A549 (cell line): ENCODE measurements around the gene PLCB3. TPM values are rescaled to one million over a fixed set of nuclear protein-coding genes. Genes with fewer than 3 reads are reported as not detected.

ENCODE experiments used
- ATAC-seq, 2 experiments: fragments of 200-7000 bp in 1 of 2; fragments of >200 bp in 1 of 2; cut with Nextera tagmentation in 1 of 2; cut with Tn5 transposase in 1 of 2; 3 replicates each; pipeline versions ENCODE4 v1.8.0 to v1.9.1; 2018 to 2020; ENCODE audit warnings: mild to moderate bottlenecking in 1 of 2, moderate library complexity in 1 of 2
- CTCF ChIA-PET: fragments of 300-600 bp; sonication (Branson Sonifier 250); formaldehyde crosslinking; extraction: SDS; loops from one replicate; lab custom pipeline; 2021; ENCODE audit warnings: antibody characterized with exemption, inconsistent platforms; lab: Yijun Ruan, JAX
- POLR2A ChIA-PET: fragments of 350-600 bp; formaldehyde crosslinking; extraction: SDS; loops from one replicate; lab custom pipeline; 2021; ENCODE audit warnings: antibody characterized with exemption, inconsistent platforms; lab: Yijun Ruan, JAX
- DNase-seq, 2 experiments: peaks; one replicate each; pipeline versions ENCODE4 v3.0.0 to v3.0.0-alpha.2; 2011 to 2016; ENCODE audit warnings: low read depth in 1 of 2, low spot score in 1 of 2
- FAIRE-seq: peaks from 2 replicates; lab custom pipeline; 2011; peaks lifted over from hg19 to GRCh38; lab: Jason Lieb, UNC
- H3K27ac ChIP-seq, 2 experiments: fragments of >200 bp; sonication (Bioruptor Twin); formaldehyde crosslinking; 3 replicates each; pipeline ENCODE4 v1.5.1; 2016 to 2017
- H3K4me1 ChIP-seq: fragments of >200 bp; sonication (Bioruptor Twin); formaldehyde crosslinking; 3 replicates; pipeline ENCODE4 v1.6.1; 2016
- H3K4me2 ChIP-seq: fragments of >200 bp; sonication (Bioruptor Twin); formaldehyde crosslinking; 3 replicates; pipeline ENCODE4 v1.6.1; 2016
- H3K4me3 ChIP-seq: fragments of >200 bp; sonication (Bioruptor Twin); formaldehyde crosslinking; 3 replicates; pipeline ENCODE4 v1.5.1; 2016
- H3K9me3 ChIP-seq: fragments of >200 bp; sonication (Bioruptor Twin); formaldehyde crosslinking; 3 replicates; pipeline ENCODE4 v1.6.1; 2016
- CBX8 ChIP-seq: fragments of 200-600 bp; sonication (generic); IDR thresholded peaks from 2 replicates; pipeline ENCODE4 v1.6.1; 2016
- EHMT2 ChIP-seq: fragments of 200-600 bp; sonication (generic); IDR thresholded peaks from 2 replicates; pipeline ENCODE4 v1.6.1; 2016; ENCODE audit warnings: antibody characterized with exemption, low read depth, mild to moderate bottlenecking, moderate library complexity
- EP300 ChIP-seq, 2 experiments: fragments of >200 bp; sonication (Bioruptor Twin); formaldehyde crosslinking; IDR thresholded peaks; 2 replicates in 1 of 2; 3 replicates in 1 of 2; pipeline ENCODE4 v1.6.1; 2016 to 2017
- ESRRA ChIP-seq: fragments of 150-350 bp; IDR thresholded peaks from 2 replicates; pipeline ENCODE4 v1.6.1; 2014; ENCODE audit warnings: mild to moderate bottlenecking, low read length, borderline replicate concordance
- FOSB ChIP-seq: fragments of 250-450 bp; sonication (Bioruptor Pico); IDR thresholded peaks from 2 replicates; pipeline ENCODE4 v1.5.0; 2020; ENCODE audit warnings: mild to moderate bottlenecking, moderate library complexity
- FOSL2 ChIP-seq, 2 experiments: fragments of 450-650 bp in 1 of 2; fragments of >200 bp in 1 of 2; sonication (Bioruptor Twin) in 1 of 2; formaldehyde crosslinking; IDR thresholded peaks; 2 replicates each; pipeline versions ENCODE4 v1.5.0 to v1.6.1; 2016 to 2020; ENCODE audit warnings: mild to moderate bottlenecking in 1 of 2, moderate library complexity in 1 of 2
- GATA3 ChIP-seq: IDR thresholded peaks from 2 replicates; pipeline ENCODE4 v1.6.1; 2012; ENCODE audit warnings: borderline replicate concordance
- HDAC2 ChIP-seq: fragments of 200-600 bp; sonication (generic); IDR thresholded peaks from 2 replicates; pipeline ENCODE4 v1.6.1; 2016
- HEYL ChIP-seq: fragments of 250-450 bp; sonication (Bioruptor Pico); IDR thresholded peaks from 2 replicates; pipeline ENCODE4 v1.8.0; 2021; ENCODE audit warnings: mild to moderate bottlenecking, moderate library complexity
- HOXB5 ChIP-seq: fragments of 250-450 bp; sonication (Bioruptor Pico); IDR thresholded peaks from 2 replicates; pipeline ENCODE4 v1.5.0; 2020; ENCODE audit warnings: mild to moderate bottlenecking, moderate library complexity
- JUN ChIP-seq, 2 experiments: fragments of >200 bp; sonication (Bioruptor Twin); formaldehyde crosslinking; IDR thresholded peaks; 2 replicates in 1 of 2; 3 replicates in 1 of 2; pipeline ENCODE4 v1.6.1; 2016 to 2017
- MAX ChIP-seq: IDR thresholded peaks from 2 replicates; pipeline ENCODE4 v1.6.1; 2012
- PHF8 ChIP-seq: fragments of 200-600 bp; sonication (generic); IDR thresholded peaks from 2 replicates; pipeline ENCODE4 v1.6.1; 2016; ENCODE audit warnings: low read depth, mild to moderate bottlenecking, antibody characterized with exemption, moderate library complexity, borderline replicate concordance
- POLR2A ChIP-seq: IDR thresholded peaks from 2 replicates; pipeline ENCODE4 v1.6.1; 2012; ENCODE audit warnings: mild to moderate bottlenecking, low read length
- RCOR1 ChIP-seq: fragments of 150-350 bp; IDR thresholded peaks from 2 replicates; pipeline ENCODE4 v1.6.1; 2014; ENCODE audit warnings: antibody characterized with exemption, low read length, low read depth
- RNF2 ChIP-seq: fragments of 200-600 bp; sonication (generic); IDR thresholded peaks from 2 replicates; pipeline ENCODE4 v1.6.1; 2016; ENCODE audit warnings: low read depth, mild to moderate bottlenecking, antibody characterized with exemption, moderate library complexity, borderline replicate concordance
- SREBF2 ChIP-seq: fragments of 450-650 bp; IDR thresholded peaks from 2 replicates; pipeline ENCODE4 v1.6.1; 2014; ENCODE audit warnings: mild to moderate bottlenecking, moderate library complexity
- TP53 ChIP-seq: fragments of 250-450 bp; sonication (Bioruptor Pico); IDR thresholded peaks from 2 replicates; pipeline ENCODE4 v1.5.0; 2021; ENCODE audit warnings: mild to moderate bottlenecking, moderate library complexity
- WGBS: methylation state at CpG from one replicate; pipeline ENCODE4 v1.1.6; 2017; ENCODE audit errors: missing lambda C conversion rate; 5-methylcytosine and 5-hydroxymethylcytosine counted together
- polyA plus RNA-seq, 4 experiments: library from polyadenylated mRNA; depleted of rRNA in 3 of 4; stranded (reverse); fragments of >200 nt; fragmentation: RNase III in 1 of 4; extraction: RNeasy Plus Mini Kit Qiagen cat#74134 plus additional on column Dnase treatment in 1 of 4; gene quantifications; 2 replicates in 3 of 4; 3 replicates in 1 of 4; pipeline ENCODE4 v1.2.3, GENCODE V29; 2011 to 2017
- TF ChIP-seq, protein P1 (sequence below): fragments of 250-450 bp; sonication (Bioruptor Pico); IDR thresholded peaks from 2 replicates; pipeline ENCODE4 v1.5.0; 2021; ENCODE audit warnings: mild to moderate bottlenecking, moderate library complexity, borderline replicate concordance

Gene PLCB3
- polyA plus RNA-seq, 2 of the 4 experiments (the other 2 are of a cell fraction), result 8.8 to 21.2 TPM

DNA sequence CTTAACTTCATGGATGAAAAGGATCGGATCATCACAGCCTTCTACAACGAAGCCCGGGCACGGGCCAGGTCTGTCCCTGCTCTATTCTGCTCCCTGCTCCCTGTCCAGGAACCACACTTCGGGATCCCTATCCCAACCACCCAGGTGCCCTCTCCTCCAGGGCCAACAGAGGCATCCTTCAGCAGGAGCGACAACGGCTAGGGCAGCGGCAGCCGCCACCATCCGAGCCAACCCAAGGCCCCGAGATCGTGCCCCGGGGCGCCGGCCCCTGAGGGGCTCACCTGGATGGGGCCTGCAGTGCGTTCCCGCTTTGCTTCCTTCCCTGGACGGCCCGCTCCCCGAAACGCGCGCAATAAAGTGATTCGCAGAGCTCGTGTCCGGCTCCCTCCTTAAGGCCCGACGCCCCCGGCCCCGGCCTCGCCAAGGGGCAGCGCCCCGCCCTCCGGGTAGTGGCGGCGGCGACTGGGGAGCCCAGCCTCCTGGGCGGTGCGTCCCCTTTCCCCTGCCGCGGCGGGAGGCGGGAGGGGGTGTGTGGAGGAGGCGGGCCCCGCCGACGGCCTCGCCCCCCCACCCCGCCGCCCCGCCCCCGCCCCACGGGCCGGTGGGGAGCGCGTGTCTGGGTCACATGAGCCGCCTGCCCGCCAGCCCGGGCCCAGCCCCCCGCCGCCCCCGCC, 17.3 kb upstream of the PLCB3 start, which contains the start of gene VEGFB:
Gene VEGFB, plus strand, starts transcription at position 672 of the 674 bp plus-strand sequence. CDS start 250 bp downstream, outside the sequence.
- peak within 1 kb of the TSS; percentile 96 for H3K4me3 ChIP-seq
- FAIRE-seq (no peak), DNase-seq (peak in 1 of 2 experiments; percentile 53), ATAC-seq (peak; percentile 46 to 64)
- H3K4me1 ChIP-seq, result peaks cover 40% of the 10 kb centered on the region
- POLR2A ChIA-PET, result no interaction called here
- H3K4me2 ChIP-seq, result peak within 1 kb of the TSS; percentile 99
- H3K27ac ChIP-seq, result peak within 1 kb of the TSS; percentile 96 to 97
- H3K9me3 ChIP-seq, result no peaks in the 10 kb centered on the region
- CTCF ChIA-PET, result interaction anchor here (1.2 to 2.8 kb wide), 7 partner anchors 10 to 120 kb away, joined by 3 to 14 read pairs (median 11); no protein-coding TSS in a partner anchor
- TF ChIP-seq ESRRA, result no peak
- 0 out of 2 replicates have a peak, but pooled peaks have one; percentile 7 for TF ChIP-seq MAX
- no peak for TF ChIP-seq SREBF2
- no peak for TF ChIP-seq CBX8
- peak; percentile 67; the same call in 1 of the 2 replicates for TF ChIP-seq RNF2
- 0 out of 2 replicates have a peak, but pooled peaks have one; percentile 18 for TF ChIP-seq PHF8
- no peak for TF ChIP-seq EHMT2
- no peak for TF ChIP-seq EP300 (IDR thresholded peaks at IDR 0.05)
- peak in 1 of 2 experiments; percentile 56; a peak in 1 of 5 replicates for TF ChIP-seq JUN (IDR thresholded peaks at IDR 0.05)
- 13% methylated on average over 17 of the region's 62 CpGs for WGBS

DNA sequence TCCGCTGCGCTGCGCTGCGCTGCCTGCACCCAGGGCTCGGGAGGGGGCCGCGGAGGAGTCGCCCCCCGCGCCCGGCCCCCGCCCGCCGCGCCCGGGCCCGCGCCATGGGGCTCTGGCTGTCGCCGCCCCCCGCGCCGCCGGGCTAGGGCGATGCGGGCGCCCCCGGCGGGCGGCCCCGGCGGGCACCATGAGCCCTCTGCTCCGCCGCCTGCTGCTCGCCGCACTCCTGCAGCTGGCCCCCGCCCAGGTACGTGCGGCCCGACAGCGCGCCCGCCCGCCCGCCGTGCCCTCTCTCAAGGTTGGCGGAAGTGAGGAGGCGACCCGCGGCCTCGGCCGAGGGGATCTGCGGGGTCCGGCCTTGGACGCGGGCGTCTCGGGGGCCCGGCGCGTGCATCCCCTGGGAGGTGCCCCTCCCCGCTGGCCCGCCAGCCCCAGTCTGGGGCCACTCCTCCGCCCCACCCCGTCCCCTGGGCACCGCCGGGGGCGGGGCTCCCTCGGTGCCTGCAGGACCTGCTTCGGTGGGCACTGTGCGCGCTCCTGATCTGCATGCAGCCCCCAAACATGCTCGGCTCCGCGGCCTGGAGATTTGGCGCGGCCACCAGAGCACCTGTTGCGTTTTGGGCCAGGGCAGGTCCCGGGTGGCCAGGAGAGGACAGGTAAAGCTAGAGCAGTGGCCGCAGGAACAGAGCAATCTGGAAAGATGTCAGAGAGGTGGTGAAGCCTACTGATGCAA, 16.5 kb upstream of the PLCB3 start:
- Histone ChIP-seq H3K27ac (peak overlapping the region; percentile 96 to 97), H3K4me1 (peaks cover 37% of the 10 kb centered on the region), H3K4me3 (peak overlapping the region; percentile 96)
- POLR2A ChIA-PET, result no interaction called here
- CTCF ChIA-PET, result interaction anchor here (1.2 to 2.4 kb wide), 6 partner anchors 10 to 120 kb away, joined by 3 to 14 read pairs (median 7); partner anchors contain the start of gene PRDX5
- 14% methylated on average over 4 of the region's 80 CpGs for WGBS
- TF ChIP-seq FOSL2 (IDR thresholded peaks at IDR 0.05) (no peak), FOSL2 (CRISPR knock-in tag; IDR thresholded peaks at IDR 0.05) (no peak), TP53 (CRISPR knock-in tag) (no peak), FOSB (CRISPR knock-in tag) (no peak), GATA3 (no peak), HDAC2 (no peak), HOXB5 (CRISPR knock-in tag) (no peak), POLR2A (0 out of 2 replicates have a peak, but pooled peaks have one; percentile 18), MAX (peak; percentile 28; the same call in 1 of the 2 replicates), HEYL (no peak), RCOR1 (no peak)
- TF ChIP-seq, protein P1, sequence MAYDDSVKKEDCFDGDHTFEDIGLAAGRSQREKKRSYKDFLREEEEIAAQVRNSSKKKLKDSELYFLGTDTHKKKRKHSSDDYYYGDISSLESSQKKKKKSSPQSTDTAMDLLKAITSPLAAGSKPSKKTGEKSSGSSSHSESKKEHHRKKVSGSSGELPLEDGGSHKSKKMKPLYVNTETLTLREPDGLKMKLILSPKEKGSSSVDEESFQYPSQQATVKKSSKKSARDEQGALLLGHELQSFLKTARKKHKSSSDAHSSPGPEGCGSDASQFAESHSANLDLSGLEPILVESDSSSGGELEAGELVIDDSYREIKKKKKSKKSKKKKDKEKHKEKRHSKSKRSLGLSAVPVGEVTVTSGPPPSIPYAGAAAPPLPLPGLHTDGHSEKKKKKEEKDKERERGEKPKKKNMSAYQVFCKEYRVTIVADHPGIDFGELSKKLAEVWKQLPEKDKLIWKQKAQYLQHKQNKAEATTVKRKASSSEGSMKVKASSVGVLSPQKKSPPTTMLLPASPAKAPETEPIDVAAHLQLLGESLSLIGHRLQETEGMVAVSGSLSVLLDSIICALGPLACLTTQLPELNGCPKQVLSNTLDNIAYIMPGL (CRISPR knock-in tag), result no peak
- TF ChIP-seq, all 56 proteins: peak for 2
- ATAC-seq (peak; percentile 59 to 64), FAIRE-seq (no peak), DNase-seq (no peak)
- no peaks in the 10 kb centered on the region for H3K9me3 ChIP-seq
- peak overlapping the region; percentile 99 for H3K4me2 ChIP-seq
